ENCODE results near the gene ARHGEF4.
A peak's percentile ranks its signal among the peaks of the same experiment; 100 is the strongest.

ARHGEF4 gene

GRCh38 chr2:130819608-130820278 lies 17.0 kb upstream of the ARHGEF4 start:
- no peak for DNase-seq (ENCODE audit: low read depth in 2 of 2)

GRCh38 chr2:130820279-130820861 lies 16.3 kb upstream of the ARHGEF4 start:
- no peak for DNase-seq (ENCODE audit: low read depth in 2 of 2)

GRCh38 chr2:130821867-130822266 lies 14.8 kb upstream of the ARHGEF4 start:
- no peak for DNase-seq (ENCODE audit: low read depth in 2 of 2)

GRCh38 chr2:130822766-130823165 lies 13.9 kb upstream of the ARHGEF4 start:
- DNase-seq (ENCODE audit: low read depth in 2 of 2): no peak

DNA sequence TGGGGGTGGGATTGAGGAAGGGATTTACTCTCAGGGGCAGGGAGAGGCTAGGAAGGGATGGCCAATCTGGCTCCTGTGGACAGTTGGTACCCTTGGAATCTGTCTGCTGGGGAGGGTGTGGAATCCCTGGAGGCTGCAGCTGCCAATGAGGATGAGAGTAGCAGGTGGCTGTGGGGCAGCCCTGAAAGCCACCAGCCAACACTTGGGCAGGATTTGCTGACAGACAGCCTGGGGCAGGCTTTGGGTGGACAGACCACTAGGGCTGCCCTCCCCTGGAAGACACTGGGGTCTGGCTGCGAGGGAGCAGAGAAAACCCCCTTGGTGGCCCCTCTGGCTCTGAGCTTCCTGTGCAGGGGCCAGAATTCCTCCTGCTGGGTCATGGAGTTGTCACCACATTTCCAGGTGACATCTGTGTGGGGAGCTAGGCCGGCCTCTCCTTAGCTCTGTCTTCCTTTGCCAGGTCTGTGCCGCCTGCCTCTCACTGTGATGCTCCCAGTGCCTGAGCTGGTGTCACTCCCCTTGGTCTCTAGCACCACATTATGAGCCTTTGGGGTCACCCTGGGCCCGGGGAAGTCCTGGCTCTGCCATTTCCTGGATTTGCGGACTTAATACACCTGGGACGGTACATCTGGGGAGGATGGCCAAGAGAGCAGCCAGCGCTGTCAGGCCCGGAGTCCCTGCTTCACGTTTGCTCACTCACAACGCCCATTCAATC lies 13.4 kb upstream of the ARHGEF4 start:
- DNase-seq (ENCODE audit: low read depth in 2 of 2): no peak

DNA sequence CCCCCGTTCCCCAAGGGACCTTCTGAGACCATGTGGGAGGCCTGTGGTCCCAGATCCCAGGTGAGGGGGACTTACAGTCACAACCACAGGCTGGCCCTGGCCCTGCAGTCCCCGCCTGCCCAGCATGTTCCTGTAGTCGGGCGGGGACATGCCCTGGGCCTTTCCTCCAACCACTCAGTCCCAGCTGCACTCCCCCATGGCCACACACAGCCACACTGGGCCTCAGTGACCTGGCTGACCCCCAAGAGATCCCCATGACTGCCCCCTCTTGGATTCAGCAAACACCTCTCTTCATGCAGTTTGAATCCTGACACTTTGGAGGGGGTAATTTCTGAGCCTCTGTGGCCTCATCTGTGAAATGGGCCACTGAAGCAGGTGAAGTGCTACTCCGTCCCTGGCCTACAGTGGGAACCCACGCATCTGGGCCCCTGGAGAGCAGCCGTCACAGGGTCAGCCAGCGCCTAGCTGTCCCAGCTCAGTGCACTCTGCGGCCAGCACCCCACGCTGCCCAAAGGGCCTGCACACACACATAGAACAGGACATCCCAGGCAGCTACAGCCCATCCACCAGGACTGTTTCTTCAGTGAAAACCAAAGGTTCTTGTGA lies 12.7 kb upstream of the ARHGEF4 start:
- DNase-seq (ENCODE audit: low read depth in 2 of 2): no peak

DNA sequence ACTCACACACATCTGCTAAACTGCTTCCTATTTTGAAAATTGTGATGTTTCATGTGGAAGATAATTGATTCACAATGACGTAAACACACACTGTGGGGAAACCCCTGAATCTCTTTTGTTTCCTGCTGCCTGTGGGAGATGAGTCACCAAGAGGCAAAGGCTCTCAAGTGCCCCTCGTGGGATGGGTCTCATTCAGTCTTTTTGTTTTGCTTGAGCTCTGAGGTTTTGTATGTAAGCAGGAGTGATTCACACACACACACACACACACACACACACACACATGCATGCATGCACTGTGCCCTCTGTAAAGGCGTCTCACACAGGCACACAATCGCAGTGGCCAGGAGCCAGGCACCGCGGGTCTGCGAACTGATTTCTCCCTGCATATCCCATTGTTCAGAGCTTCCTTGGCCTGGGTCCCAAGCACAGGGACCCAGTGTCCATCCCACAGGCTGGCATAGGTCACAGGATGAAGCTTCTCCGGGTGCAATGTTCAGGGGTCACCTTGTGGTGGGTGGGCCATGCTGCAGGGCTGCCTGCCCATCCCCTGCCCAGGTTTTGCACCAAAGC lies 12.1 kb upstream of the ARHGEF4 start:
- peak in 1 of 2 donors; percentile 39 for DNase-seq (ENCODE audit: low read depth in 2 of 2)

DNA sequence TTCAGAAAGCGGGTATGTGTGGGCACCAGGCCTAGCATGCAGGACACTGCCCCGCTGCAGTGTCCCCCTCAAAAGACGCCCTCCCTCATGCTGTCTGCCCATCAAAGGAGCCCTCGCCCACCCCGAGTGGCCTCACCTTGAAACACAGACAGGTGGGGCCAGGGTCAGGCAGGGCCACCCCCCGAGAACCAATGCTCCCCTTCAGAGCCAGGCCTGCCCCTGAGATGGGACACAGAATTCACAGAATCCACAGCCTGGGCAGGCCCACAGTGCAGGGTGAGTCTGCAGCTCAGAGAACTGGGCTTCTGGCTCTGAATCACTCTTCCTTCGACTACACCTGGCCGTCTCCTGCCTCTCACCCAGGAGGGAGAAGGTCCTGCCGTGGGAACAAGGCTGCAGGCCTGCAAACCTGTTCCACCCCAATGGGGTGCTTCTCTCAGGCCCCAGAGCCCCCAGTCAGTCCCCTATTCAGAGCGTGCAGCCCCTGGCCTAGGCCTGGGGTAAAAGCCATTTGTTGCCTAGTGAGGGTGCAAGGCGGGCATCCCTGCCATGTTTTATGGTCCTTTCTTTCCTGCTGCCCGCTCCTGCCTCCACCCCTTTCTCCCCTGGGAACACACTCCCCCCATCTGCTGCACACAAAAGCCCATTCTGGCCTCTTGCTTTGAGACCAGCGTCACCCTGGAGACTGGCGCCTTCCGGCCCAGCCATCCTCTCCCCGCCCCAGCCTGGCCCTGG lies 11.3 kb upstream of the ARHGEF4 start:
- DNase-seq (ENCODE audit: low read depth in 2 of 2): no peak

- DNase-seq (ENCODE audit: low read depth in 2 of 2): no peak
These were observed 10.8 kb upstream of the ARHGEF4 start for GRCh38 chr2:130825966-130826253.

GRCh38 chr2:130826419-130826818 lies 10.3 kb upstream of the ARHGEF4 start:
- no peak for DNase-seq (ENCODE audit: low read depth in 2 of 2)

- DNase-seq (ENCODE audit: low read depth in 2 of 2): no peak
These were observed 9.8 kb upstream of the ARHGEF4 start for GRCh38 chr2:130826821-130827501.

DNA sequence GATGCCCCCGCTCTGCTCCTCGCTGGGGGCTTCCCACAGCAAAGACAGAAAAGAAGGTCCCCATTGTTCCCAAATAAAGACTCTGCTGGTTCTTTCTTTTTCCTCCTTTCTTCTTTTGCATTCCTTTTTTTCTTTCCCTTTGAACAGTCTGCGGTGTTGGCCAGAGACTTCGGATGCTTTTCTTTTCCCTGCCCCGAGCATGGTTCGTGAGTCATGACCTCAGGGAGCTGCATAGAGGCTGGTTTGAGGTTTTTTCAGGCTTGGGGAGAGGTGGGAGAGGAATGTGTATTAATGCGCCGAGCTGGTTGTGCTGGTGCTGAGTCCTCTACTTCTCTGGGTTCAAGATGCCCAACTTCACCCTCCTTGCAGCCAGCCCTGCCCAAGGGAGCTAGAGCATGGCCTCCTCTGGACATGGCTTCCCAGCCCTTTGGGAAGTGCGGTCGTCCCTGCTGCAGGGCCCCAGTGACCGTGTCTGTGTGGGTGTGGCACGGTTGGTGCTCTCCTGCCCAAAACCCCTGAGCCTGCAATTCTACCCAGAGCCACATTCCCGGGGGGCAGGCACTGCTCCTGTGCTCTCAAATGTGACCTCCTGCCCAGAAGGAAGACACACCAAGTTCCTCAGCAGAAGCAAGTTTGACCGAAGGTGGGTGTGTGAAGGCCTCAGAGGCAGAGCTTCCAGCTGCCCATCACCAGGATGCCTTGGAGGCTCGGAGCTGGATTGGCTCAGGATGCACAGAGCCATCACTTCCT lies 9.0 kb upstream of the ARHGEF4 start:
- no peak for DNase-seq (ENCODE audit: low read depth in 2 of 2)

DNA sequence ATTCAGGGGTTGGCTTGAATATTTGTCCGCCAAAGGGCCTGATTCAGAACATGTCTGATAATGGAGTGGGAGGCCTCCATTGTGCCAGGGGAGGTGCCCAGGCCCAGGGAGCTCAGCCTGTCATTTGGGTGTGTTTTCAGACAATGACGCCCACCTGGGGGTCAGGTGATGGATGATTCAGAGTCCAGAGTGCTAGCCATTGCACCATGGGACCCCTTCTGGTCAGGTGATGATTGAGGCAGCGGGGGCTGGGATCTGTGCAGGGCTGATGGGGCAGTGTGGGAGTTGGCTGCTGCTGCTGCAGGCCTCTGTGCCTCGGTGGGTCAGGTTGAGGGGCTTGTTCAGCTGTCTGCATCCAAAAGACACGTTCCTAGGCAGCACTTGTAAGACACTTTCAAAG lies 8.3 kb upstream of the ARHGEF4 start:
- DNase-seq (ENCODE audit: low read depth in 2 of 2): no peak

- DNase-seq (ENCODE audit: low read depth in 2 of 2): no peak
These were observed 7.7 kb upstream of the ARHGEF4 start for GRCh38 chr2:130829015-130829414.

- no peak for DNase-seq (ENCODE audit: low read depth in 2 of 2)
These were observed 6.2 kb upstream of the ARHGEF4 start for GRCh38 chr2:130830538-130830937.

GRCh38 chr2:130831356-130831755 lies 5.4 kb upstream of the ARHGEF4 start:
- no peak for DNase-seq (ENCODE audit: low read depth in 2 of 2)

GRCh38 chr2:130832296-130832940 lies 4.3 kb upstream of the ARHGEF4 start:
- no peak for DNase-seq (ENCODE audit: low read depth in 2 of 2)

DNA sequence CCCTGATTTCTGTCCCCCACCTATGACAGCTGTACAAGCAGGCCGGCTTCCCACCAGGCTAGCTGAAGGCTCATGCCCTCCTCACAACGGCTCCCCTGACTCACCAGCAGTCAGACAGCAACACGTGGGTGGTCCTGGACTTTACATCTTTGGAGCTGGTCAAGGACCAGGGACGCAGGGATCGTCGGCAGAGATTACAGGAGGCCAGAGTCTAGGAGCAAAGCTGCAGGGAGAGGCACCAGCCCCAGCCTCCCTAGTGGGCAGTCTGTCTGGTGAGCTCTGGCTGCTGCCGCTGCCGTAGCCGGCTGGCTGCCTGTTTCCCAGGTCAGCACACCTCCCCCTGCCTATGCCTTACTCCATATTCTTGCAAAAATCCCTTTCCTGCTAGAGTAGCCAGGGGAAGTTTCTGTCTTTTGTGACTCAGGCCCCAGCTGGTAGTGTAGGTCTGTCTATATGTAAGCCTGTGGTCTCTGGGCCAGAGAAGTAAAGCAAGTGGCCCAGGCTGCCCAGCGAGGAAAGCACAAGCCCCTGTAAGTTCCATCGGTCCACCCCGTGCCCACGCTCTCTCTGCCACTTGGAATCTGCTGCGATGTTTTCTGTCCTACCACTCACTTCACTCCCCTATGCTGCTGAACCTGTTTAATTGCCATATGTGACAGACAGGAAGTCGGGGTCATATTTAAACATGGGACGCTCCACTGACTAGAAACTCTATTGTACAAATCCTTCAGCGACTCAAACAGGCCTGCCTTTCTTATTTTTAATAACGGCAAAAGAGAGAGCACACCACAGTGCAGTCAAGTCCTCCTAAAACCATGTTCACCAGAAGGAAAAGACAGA lies 2.4 kb upstream of the ARHGEF4 start:
- DNase-seq (ENCODE audit: low read depth in 2 of 2): no peak

Data from stimulated activated CD8-positive, alpha-beta memory T cell treated with anti-CD3 and anti-CD28 coated beads, Interleukin-2, amount 100 ng/mL, for 48 hours (primary cell).